ENCODE data around the gene C6orf62. TPM values are rescaled to one million over a fixed set of nuclear protein-coding genes. Genes with fewer than 3 reads are reported as not detected.
"Not testable (repeated sequence)": the region's sequence is repeated elsewhere in the genome, so short reads cannot be mapped to it uniquely, and the experiment has no call there.

Gene C6orf62
- total and polyA plus RNA-seq, 2 donors, result 109 to 178 TPM

DNA sequence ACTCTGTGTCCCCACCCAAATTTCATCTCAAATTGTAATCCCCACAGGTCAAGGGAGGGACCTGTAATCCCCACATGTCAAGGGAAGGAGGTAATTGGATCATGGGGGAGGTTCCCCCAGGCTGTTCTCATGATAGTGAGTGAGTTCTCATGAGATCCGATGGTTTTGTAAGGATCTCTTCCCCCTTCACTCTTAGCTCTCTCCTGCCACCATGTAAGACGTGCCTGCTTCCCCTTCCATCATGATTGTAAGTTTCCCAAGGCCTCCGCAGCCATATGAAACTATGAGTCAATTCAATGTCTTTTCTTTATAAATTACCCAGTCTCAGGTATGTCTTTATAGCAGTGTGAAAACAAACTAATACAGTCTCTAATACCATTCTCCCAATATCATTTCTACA is 31.9 kb upstream of the C6orf62 start:
- not testable (repeated sequence) for H3K36me3 ChIP-seq (ENCODE audit: control insufficient read depth in 2 of 2, insufficient read depth in 2 of 2, low read length in 1 of 2); H3K4me3 ChIP-seq (ENCODE audit: low read length in 2 of 2); H3K9me3 ChIP-seq (ENCODE audit: control insufficient read depth in 2 of 2, insufficient read depth in 1 of 2, low read length in 1 of 2); H3K27ac ChIP-seq (ENCODE audit: low read depth in 1 of 2, low read length in 1 of 2); DNase-seq (ENCODE audit: low read depth in 6 of 9, low spot score in 9 of 9); H3K4me1 ChIP-seq (ENCODE audit: control insufficient read depth in 2 of 2, insufficient read depth in 2 of 2, low read length in 2 of 2); H3K27me3 ChIP-seq (ENCODE audit: control insufficient read depth in 2 of 2, insufficient read depth in 1 of 2, low read length in 1 of 2)
- 83% methylated on average over 3 of the region's 3 CpGs for WGBS

DNA sequence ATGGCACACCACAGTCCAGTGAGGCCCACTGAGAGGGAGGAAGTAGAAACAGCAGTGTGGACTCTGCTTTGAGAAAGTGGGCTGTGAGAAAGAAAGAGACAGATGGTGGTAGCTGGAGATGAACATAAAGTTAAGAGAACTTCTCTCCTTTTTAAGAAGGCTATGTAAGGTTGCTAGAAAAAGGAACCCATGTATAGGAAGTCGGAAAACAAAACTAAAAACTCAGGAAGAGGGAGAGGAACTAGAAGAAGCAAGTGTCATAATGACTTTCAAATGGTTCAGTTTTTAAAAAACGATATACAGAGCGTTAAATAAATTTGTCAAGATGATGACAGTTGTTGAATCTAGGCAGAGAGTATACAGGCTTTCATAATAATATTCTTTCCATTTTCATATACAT is 30.3 kb upstream of the C6orf62 start:
- H3K27ac ChIP-seq (ENCODE audit: low read depth in 1 of 2, low read length in 1 of 2), result no peak overlapping the region
- 41% methylated on average over 3 of the region's 3 CpGs for WGBS
- H3K9me3 ChIP-seq (ENCODE audit: control insufficient read depth in 2 of 2, insufficient read depth in 1 of 2, low read length in 1 of 2), result no peaks in the 10 kb centered on the region
- no peaks in the 10 kb centered on the region for H3K4me1 ChIP-seq (ENCODE audit: control insufficient read depth in 2 of 2, insufficient read depth in 2 of 2, low read length in 2 of 2)
- DNase-seq (ENCODE audit: low read depth in 6 of 9, low spot score in 9 of 9), result no peak
- no peaks in the 10 kb centered on the region for H3K36me3 ChIP-seq (ENCODE audit: control insufficient read depth in 2 of 2, insufficient read depth in 2 of 2, low read length in 1 of 2)
- no peaks in the 10 kb centered on the region for H3K27me3 ChIP-seq (ENCODE audit: control insufficient read depth in 2 of 2, insufficient read depth in 1 of 2, low read length in 1 of 2)
- no peak overlapping the region for H3K4me3 ChIP-seq (ENCODE audit: low read length in 2 of 2)

- H3K36me3 ChIP-seq (ENCODE audit: control insufficient read depth in 2 of 2, insufficient read depth in 2 of 2, low read length in 1 of 2), result no peaks in the 10 kb centered on the region
- no peak overlapping the region for H3K4me3 ChIP-seq (ENCODE audit: low read length in 2 of 2)
- H3K9me3 ChIP-seq (ENCODE audit: control insufficient read depth in 2 of 2, insufficient read depth in 1 of 2, low read length in 1 of 2), result no peaks in the 10 kb centered on the region
- H3K27me3 ChIP-seq (ENCODE audit: control insufficient read depth in 2 of 2, insufficient read depth in 1 of 2, low read length in 1 of 2), result no peaks in the 10 kb centered on the region
- no peak for DNase-seq (ENCODE audit: low read depth in 6 of 9, low spot score in 9 of 9)
- H3K27ac ChIP-seq (ENCODE audit: low read depth in 1 of 2, low read length in 1 of 2), result peak overlapping the region in 1 of 2 donors; percentile 15
- 77% methylated on average over 5 of the region's 5 CpGs for WGBS
- H3K4me1 ChIP-seq (ENCODE audit: control insufficient read depth in 2 of 2, insufficient read depth in 2 of 2, low read length in 2 of 2), result no peaks in the 10 kb centered on the region
Measured at GRCh38 chr6:24744911-24745310, 26.0 kb upstream of the C6orf62 start.

GRCh38 chr6:24743944-24744335 is 25.0 kb upstream of the C6orf62 start:
- WGBS, result 73% methylated on average over 3 of the region's 3 CpGs
- Histone ChIP-seq H3K4me3 (ENCODE audit: low read length in 2 of 2) (no peak overlapping the region), H3K4me1 (ENCODE audit: control insufficient read depth in 2 of 2, insufficient read depth in 2 of 2, low read length in 2 of 2) (no peaks in the 10 kb centered on the region), H3K9me3 (ENCODE audit: control insufficient read depth in 2 of 2, insufficient read depth in 1 of 2, low read length in 1 of 2) (no peaks in the 10 kb centered on the region), H3K36me3 (ENCODE audit: control insufficient read depth in 2 of 2, insufficient read depth in 2 of 2, low read length in 1 of 2) (no peaks in the 10 kb centered on the region), H3K27me3 (ENCODE audit: control insufficient read depth in 2 of 2, insufficient read depth in 1 of 2, low read length in 1 of 2) (no peaks in the 10 kb centered on the region), H3K27ac (ENCODE audit: low read depth in 1 of 2, low read length in 1 of 2) (no peak overlapping the region)
- DNase-seq (ENCODE audit: low read depth in 6 of 9, low spot score in 9 of 9), result no peak

- 95% methylated on average over 2 of the region's 2 CpGs for WGBS
- H3K27ac ChIP-seq (ENCODE audit: low read depth in 1 of 2, low read length in 1 of 2), result peak overlapping the region; percentile 14 to 25
Measured at GRCh38 chr6:24743265-24743943, 24.4 kb upstream of the C6orf62 start.

GRCh38 chr6:24742216-24742738 is 23.3 kb upstream of the C6orf62 start:
- no peak overlapping the region for H3K27ac ChIP-seq (ENCODE audit: low read depth in 1 of 2, low read length in 1 of 2)
- WGBS, result 91% methylated on average over 5 of the region's 5 CpGs
- no peaks in the 10 kb centered on the region for H3K9me3 ChIP-seq (ENCODE audit: control insufficient read depth in 2 of 2, insufficient read depth in 1 of 2, low read length in 1 of 2)
- no peak for DNase-seq (ENCODE audit: low read depth in 6 of 9, low spot score in 9 of 9)
- H3K27me3 ChIP-seq (ENCODE audit: control insufficient read depth in 2 of 2, insufficient read depth in 1 of 2, low read length in 1 of 2), result no peaks in the 10 kb centered on the region
- H3K36me3 ChIP-seq (ENCODE audit: control insufficient read depth in 2 of 2, insufficient read depth in 2 of 2, low read length in 1 of 2), result no peaks in the 10 kb centered on the region
- no peak overlapping the region for H3K4me3 ChIP-seq (ENCODE audit: low read length in 2 of 2)
- no peaks in the 10 kb centered on the region for H3K4me1 ChIP-seq (ENCODE audit: control insufficient read depth in 2 of 2, insufficient read depth in 2 of 2, low read length in 2 of 2)

More at GRCh38 chr6:24743265-24743943, 24.4 kb upstream of the C6orf62 start:
- Histone ChIP-seq H3K4me3 (ENCODE audit: low read length in 2 of 2) (no peak overlapping the region), H3K9me3 (ENCODE audit: control insufficient read depth in 2 of 2, insufficient read depth in 1 of 2, low read length in 1 of 2) (no peaks in the 10 kb centered on the region), H3K4me1 (ENCODE audit: control insufficient read depth in 2 of 2, insufficient read depth in 2 of 2, low read length in 2 of 2) (no peaks in the 10 kb centered on the region), H3K27me3 (ENCODE audit: control insufficient read depth in 2 of 2, insufficient read depth in 1 of 2, low read length in 1 of 2) (no peaks in the 10 kb centered on the region), H3K36me3 (ENCODE audit: control insufficient read depth in 2 of 2, insufficient read depth in 2 of 2, low read length in 1 of 2) (no peaks in the 10 kb centered on the region)
- DNase-seq (ENCODE audit: low read depth in 6 of 9, low spot score in 9 of 9), result peak in 1 of 9 donors; percentile 24

- Histone ChIP-seq H3K27ac (ENCODE audit: low read depth in 1 of 2, low read length in 1 of 2) (no peak overlapping the region), H3K4me3 (ENCODE audit: low read length in 2 of 2) (no peak overlapping the region), H3K36me3 (ENCODE audit: control insufficient read depth in 2 of 2, insufficient read depth in 2 of 2, low read length in 1 of 2) (no peaks in the 10 kb centered on the region), H3K27me3 (ENCODE audit: control insufficient read depth in 2 of 2, insufficient read depth in 1 of 2, low read length in 1 of 2) (no peaks in the 10 kb centered on the region), H3K9me3 (ENCODE audit: control insufficient read depth in 2 of 2, insufficient read depth in 1 of 2, low read length in 1 of 2) (no peaks in the 10 kb centered on the region), H3K4me1 (ENCODE audit: control insufficient read depth in 2 of 2, insufficient read depth in 2 of 2, low read length in 2 of 2) (no peaks in the 10 kb centered on the region)
- DNase-seq (ENCODE audit: low read depth in 6 of 9, low spot score in 9 of 9), result no peak
Measured at GRCh38 chr6:24740861-24741260, 21.9 kb upstream of the C6orf62 start.

DNA sequence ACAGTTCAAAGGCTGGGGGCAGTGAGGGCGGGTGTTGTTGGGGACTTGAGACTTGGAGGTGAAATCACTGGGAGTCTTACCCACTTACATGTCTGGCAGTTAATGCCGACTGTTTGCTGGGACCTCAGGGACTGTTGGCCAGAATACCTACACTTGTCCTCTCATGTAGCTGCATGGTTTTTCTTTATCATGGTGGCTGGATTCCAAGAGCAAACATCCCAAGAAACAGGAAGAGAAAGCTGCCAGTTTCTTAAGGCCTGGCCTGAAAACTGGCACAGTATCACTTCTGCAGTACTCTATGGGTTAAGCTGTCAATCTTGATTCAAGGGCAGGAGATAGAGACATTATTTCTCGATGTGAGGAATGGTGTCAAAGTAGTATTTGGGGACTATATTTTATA is 19.8 kb upstream of the C6orf62 start:
- H3K4me3 ChIP-seq (ENCODE audit: low read length in 2 of 2), result no peak overlapping the region
- DNase-seq (ENCODE audit: low read depth in 6 of 9, low spot score in 9 of 9), result no peak
- no peaks in the 10 kb centered on the region for H3K27me3 ChIP-seq (ENCODE audit: control insufficient read depth in 2 of 2, insufficient read depth in 1 of 2, low read length in 1 of 2)
- 92% methylated on average over 3 of the region's 3 CpGs for WGBS
- no peaks in the 10 kb centered on the region for H3K4me1 ChIP-seq (ENCODE audit: control insufficient read depth in 2 of 2, insufficient read depth in 2 of 2, low read length in 2 of 2)
- no peak overlapping the region for H3K27ac ChIP-seq (ENCODE audit: low read depth in 1 of 2, low read length in 1 of 2)
- no peaks in the 10 kb centered on the region for H3K36me3 ChIP-seq (ENCODE audit: control insufficient read depth in 2 of 2, insufficient read depth in 2 of 2, low read length in 1 of 2)
- H3K9me3 ChIP-seq (ENCODE audit: control insufficient read depth in 2 of 2, insufficient read depth in 1 of 2, low read length in 1 of 2), result no peaks in the 10 kb centered on the region

DNA sequence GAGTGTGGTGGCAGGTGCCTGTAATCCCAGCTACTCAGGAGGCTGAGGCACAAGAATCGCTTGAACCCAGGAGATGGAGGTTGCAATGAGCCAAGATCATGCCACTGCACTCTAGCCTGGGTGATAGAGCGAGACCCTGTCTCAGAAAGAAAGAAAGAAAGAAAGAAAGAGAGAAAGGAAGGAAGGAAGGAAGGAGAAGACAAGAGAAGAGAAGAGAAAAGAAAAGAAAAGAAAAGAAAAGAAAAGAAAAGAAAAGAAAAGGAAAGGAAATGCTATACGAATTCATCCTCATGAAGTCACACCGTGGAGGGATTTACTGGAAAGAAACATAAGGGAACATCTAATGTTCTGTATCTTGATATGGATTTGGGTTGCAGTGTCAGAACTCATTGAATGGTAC is 15.8 kb upstream of the C6orf62 start:
- H3K4me1 ChIP-seq (ENCODE audit: control insufficient read depth in 2 of 2, insufficient read depth in 2 of 2, low read length in 2 of 2); H3K9me3 ChIP-seq (ENCODE audit: control insufficient read depth in 2 of 2, insufficient read depth in 1 of 2, low read length in 1 of 2); H3K36me3 ChIP-seq (ENCODE audit: control insufficient read depth in 2 of 2, insufficient read depth in 2 of 2, low read length in 1 of 2); H3K27me3 ChIP-seq (ENCODE audit: control insufficient read depth in 2 of 2, insufficient read depth in 1 of 2, low read length in 1 of 2); H3K27ac ChIP-seq (ENCODE audit: low read depth in 1 of 2, low read length in 1 of 2); H3K4me3 ChIP-seq (ENCODE audit: low read length in 2 of 2); DNase-seq (ENCODE audit: low read depth in 6 of 9, low spot score in 9 of 9): not testable (repeated sequence)
- WGBS, result 98% methylated on average over 4 of the region's 4 CpGs
